ENCODE measurements around the gene CENPT. TPM values are rescaled to one million over a fixed set of nuclear protein-coding genes. Genes with fewer than 3 reads are reported as not detected.
"Not testable (repeated sequence)": the region's sequence is repeated elsewhere in the genome, so short reads cannot be mapped to it uniquely, and the experiment has no call there.

Gene CENPT
- total RNA-seq, 1 experiment from 2014 or later = 30.1 TPM

- DNase-seq (ENCODE audit: low read depth) = no peak
These were observed 26.9 kb upstream of the CENPT start for GRCh38 chr16:67874372-67874771.

- no peak for DNase-seq (ENCODE audit: low read depth)
These were observed 26.2 kb upstream of the CENPT start for GRCh38 chr16:67873435-67874370.

- peak; percentile 67 for DNase-seq (ENCODE audit: low read depth)
These were observed 25.3 kb upstream of the CENPT start, which contains the start of gene EDC4 for GRCh38 chr16:67872631-67873434. Gene EDC4 (plus strand): TSS chr16:67873052. CDS start chr16:67873262, 210 bp downstream.

- DNase-seq (ENCODE audit: low read depth) = no peak
These were observed 24.7 kb upstream of the CENPT start for GRCh38 chr16:67872131-67872630.

- DNase-seq (ENCODE audit: low read depth) = no peak
These were observed 23.8 kb upstream of the CENPT start for GRCh38 chr16:67871256-67871655.

- no peak for DNase-seq (ENCODE audit: low read depth)
These were observed 22.2 kb upstream of the CENPT start for GRCh38 chr16:67869653-67870052.

GRCh38 chr16:67868290-67868689 is 20.8 kb upstream of the CENPT start:
- no peak for DNase-seq (ENCODE audit: low read depth)

GRCh38 chr16:67865318-67865717 is 17.8 kb upstream of the CENPT start:
- peak; percentile 61 for DNase-seq (ENCODE audit: low read depth)

GRCh38 chr16:67864594-67864993 is 17.1 kb upstream of the CENPT start:
- no peak for DNase-seq (ENCODE audit: low read depth)

- not testable (repeated sequence) for DNase-seq (ENCODE audit: low read depth)
These were observed 16.6 kb upstream of the CENPT start for GRCh38 chr16:67864044-67864443.

- DNase-seq (ENCODE audit: low read depth) = no peak
These were observed 15.4 kb upstream of the CENPT start for GRCh38 chr16:67862623-67863583.

- DNase-seq (ENCODE audit: low read depth) = no peak
These were observed 14.4 kb upstream of the CENPT start for GRCh38 chr16:67861877-67862276.

GRCh38 chr16:67860589-67861398 is 13.3 kb upstream of the CENPT start:
- DNase-seq (ENCODE audit: low read depth) = no peak

GRCh38 chr16:67858500-67858899 is 11.0 kb upstream of the CENPT start:
- DNase-seq (ENCODE audit: low read depth) = no peak

- peak; percentile 91 for DNase-seq (ENCODE audit: low read depth)
These were observed 10.2 kb upstream of the CENPT start for GRCh38 chr16:67857547-67858233.

- no peak for DNase-seq (ENCODE audit: low read depth)
These were observed 9.5 kb upstream of the CENPT start for GRCh38 chr16:67856927-67857546.

- no peak for DNase-seq (ENCODE audit: low read depth)
These were observed 8.3 kb upstream of the CENPT start for GRCh38 chr16:67855789-67856188.

- DNase-seq (ENCODE audit: low read depth) = no peak
These were observed 6.2 kb upstream of the CENPT start for GRCh38 chr16:67853670-67854069.

GRCh38 chr16:67848118-67848517 is 625 bp upstream of the CENPT start:
- no peak for DNase-seq (ENCODE audit: low read depth)
